ENCODE results near the gene NOTCH3. TPM values are rescaled to one million over a fixed set of nuclear protein-coding genes. Genes with fewer than 3 reads are reported as not detected.

NOTCH3 gene
- total RNA-seq, 1 donor from 2014 or later = 58.0 TPM

DNA sequence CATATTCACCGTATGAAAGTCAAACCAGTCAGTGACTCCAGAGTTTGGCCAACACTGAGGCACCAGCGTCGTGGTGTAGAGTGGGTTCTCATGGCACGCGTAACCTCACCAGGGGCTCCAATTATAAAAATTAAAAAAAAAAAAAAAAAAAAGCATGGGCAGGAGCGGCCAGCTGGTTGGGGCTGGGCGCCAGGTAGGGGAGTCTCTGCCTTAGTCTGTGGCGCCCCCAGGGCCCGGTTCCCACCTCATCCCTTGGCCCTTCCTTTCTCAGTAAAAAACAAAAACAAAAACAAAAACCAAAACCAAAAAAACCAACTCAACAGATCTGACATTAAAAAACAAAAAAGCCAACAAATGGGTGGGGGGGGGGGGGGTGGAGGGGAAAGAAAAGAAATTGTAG lies 36.1 kb upstream of the NOTCH3 start:
- no peak for DNase-seq (ENCODE audit: low spot score)

DNA sequence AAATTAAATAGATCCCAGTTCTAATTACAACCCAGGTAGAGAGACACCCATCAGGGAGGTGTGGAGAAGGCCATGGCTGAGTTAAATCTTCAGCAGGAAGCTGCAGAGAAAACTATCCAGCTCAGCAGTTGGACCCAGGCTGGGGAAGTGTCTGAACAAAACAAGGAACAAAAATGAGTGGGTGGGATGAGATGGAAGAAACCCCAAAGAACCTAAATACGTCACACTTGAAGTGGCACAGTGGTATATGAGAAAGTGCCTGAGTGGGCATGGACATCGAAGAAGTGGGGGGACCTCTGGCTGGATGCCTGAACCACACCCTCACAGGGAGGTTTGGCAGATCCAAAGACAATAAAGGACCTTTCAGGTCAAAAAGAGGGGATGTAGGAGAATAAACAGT lies 35.0 kb upstream of the NOTCH3 start:
- no peak for DNase-seq (ENCODE audit: low spot score)

DNA sequence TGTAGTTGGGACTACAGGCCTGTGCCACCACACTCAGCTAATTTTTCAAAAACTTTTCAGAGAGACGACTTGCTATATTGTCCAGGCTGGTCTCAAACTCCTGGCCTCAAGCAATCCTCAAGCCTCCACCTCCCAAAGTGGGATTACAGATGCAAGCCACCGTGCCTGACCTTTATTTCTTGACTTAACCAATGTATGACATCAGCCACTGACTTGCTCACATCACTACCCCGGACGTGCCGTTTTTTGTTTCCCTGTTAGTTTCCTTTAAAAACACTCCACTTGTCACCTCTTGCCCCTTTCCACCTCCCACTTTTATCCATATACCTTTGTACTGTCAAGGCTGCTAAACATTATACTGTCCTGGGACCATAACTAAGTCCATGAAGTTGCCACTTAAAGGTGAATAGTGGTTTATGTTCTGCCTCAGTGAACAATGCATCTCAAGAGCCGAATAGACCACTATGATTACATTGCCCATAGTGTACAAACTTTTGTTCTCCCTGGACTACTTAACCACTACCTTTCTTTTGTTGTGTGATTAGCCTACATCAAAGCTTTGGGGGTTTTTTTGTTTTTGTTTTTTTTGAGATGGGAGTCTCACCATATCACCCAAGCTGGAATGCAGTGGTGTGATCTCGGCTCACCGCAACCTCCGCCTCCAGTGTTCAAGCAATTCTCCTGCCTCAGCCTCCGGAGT lies 33.8 kb upstream of the NOTCH3 start:
- no peak for DNase-seq (ENCODE audit: low spot score)

DNA sequence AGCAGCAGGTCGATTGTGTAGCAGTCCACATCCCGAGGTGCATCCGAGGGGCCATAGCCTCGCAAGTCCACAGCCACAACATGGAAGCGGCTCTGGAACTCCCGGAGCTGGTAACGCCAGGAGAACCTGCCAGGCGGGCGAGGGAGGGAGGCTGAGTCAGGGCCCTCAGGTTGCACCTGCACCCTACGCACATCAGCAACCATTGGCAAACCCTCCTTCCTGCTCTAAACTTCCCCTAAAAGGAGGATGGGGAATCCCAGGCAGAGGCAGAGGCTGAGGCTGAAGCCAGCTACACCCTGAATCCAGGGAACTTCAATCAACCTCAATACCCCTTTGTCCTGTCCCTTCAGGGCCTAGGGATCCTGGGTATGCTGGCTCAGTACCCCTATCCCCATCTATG lies 30.5 kb upstream of the NOTCH3 start:
- DNase-seq (ENCODE audit: low spot score) = no peak

DNA sequence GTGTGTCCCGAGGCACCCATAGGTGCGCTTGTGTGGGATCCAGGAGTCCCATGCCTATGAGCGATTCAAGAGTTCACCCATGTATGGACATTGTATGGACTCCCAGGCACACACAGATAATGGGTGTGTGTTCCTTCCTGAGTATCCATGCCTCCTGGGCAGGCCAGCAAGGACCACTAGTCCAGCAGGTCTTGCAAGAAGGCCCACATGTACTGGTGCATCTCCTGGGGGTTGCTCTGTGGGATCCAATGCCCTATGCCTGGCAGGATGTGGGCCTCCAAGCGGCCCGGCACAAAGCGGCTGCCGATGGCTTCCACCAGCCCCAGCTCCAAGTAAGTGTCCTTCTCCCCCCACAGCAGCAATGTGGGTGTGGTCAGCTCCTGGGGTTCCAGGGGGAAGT lies 26.5 kb upstream of the NOTCH3 start:
- no peak for DNase-seq (ENCODE audit: low spot score)

- DNase-seq (ENCODE audit: low spot score) = no peak
Observed at GRCh38 chr19:15225760-15226159, 25.0 kb upstream of the NOTCH3 start.

GRCh38 chr19:15223649-15224361 lies 23.0 kb upstream of the NOTCH3 start:
- no peak for DNase-seq (ENCODE audit: low spot score)

DNA sequence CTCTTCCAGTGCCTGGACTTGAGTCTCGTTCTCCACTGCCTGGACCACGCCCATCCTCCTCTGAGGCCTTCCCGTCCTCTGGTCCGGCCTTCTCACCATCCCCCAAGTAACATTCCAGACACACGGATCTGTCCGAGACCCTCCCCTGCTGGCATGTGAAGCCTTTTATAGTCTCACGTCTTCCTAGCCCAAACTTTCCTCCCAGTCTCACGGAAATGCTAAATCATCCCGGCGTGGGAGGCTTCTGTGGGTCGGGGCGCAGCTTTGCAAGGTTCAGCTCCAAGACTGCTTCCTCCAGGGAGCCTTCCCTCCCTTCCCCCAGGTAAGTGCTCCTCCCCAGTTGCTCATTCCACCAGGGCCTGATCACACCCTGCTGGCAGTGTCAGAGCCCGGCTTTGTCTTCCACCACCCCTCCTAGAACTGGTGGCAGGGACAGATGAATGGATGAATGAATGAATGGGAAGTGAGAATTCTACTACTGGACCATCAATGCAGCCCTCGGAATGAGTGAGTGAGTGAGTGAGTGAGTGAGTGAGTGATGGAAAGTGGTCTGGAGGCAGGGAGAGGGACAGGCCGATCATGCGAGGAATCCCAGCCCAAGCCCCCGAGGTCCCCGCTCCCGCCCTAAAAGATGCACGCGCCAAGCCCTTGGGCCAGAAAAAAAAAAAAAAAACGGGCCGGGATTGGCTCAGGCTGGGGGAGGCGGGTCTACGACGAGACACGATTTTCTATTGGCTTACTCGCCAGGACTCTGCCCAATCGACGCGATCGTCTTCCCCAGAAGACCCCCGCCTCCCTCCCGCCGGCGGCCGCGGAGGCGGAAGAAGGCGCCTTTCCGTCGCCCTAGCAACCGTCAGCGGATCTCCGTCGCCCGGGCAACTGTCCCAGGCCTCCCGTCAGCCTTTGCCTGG lies 22.2 kb upstream of the NOTCH3 start:
- DNase-seq (ENCODE audit: low spot score) = peak; percentile 98

DNA sequence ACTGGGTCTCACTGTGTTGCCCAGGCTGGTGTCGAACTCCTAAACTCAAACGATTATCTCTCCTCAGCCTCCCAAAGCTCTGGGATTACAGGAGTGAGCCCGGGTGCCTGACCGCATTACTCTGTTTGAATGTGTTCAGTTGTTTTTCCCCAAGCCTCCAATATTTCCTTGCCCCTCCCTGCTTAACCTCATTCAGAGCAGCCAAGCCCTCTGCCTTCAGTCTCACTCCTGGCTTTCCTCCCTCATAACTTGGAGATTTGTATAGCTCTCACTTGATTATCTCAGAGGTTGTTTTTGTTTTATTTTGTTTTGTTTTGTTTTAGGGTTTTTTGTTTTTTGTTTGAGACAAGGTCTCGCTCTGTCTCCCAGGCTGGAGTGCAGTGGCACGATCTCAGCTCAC lies 20.0 kb upstream of the NOTCH3 start:
- peak; percentile 51 for DNase-seq (ENCODE audit: low spot score)

DNA sequence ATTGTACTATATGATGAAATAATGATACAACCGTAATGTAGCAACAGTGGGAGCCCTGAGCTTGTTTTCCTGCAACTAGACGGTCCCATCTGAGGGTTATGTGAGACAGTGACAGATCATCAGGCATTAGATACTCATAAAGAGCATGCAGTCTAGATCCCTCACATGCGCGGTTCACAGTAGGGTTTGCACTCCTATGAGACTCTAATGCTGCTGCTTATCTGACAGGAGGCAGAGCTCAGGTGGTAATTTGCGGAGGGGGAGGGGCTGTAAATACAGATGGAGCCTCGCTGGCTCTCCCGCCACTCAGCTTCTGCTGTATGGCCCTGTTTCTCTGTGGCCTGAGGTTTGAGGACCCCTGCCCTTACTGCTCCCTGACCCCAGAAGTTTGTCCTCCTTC lies 17.7 kb upstream of the NOTCH3 start:
- DNase-seq (ENCODE audit: low spot score) = no peak

DNA sequence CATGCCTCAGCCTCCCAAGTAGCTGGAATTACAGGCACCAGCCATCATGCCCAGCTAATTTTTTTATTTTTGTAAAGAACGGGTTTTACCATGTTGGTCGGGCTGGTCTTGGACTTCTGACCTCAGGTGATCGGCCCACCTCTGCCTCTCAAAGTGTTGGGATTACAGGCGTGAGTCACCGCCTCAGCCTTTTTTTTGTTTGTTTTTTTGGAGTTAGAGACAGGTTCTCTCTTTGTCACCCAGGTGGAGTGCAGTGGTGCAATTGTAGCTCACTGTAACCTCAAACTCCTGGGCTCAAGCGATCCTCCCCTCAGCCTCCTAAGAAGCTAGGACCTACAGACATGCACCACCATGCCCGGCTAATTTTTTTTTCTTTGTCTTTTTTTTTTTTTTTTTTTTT lies 15.6 kb upstream of the NOTCH3 start:
- no peak for DNase-seq (ENCODE audit: low spot score)

GRCh38 chr19:15213715-15214381 lies 13.1 kb upstream of the NOTCH3 start:
- DNase-seq (ENCODE audit: low spot score) = no peak

DNA sequence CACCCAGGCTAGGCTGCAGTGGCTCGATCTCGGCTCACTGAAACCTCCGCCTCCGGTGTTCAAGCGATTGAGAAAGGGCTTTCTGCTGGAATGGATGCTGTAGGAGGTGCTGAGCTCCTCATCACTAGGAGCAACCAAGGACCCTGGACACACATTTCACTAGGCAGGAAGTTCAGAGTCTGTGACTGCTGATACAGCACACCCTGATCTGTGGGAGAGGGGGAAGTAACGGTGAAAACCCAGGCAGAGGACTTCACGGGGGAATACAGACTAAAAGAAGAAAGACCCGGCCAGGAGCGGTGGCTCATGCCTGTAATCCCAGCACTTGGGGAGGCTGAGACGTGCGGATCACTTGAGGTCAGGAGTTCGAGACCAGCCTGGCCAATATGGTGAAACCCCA lies 11.9 kb upstream of the NOTCH3 start:
- DNase-seq (ENCODE audit: low spot score) = no peak

DNA sequence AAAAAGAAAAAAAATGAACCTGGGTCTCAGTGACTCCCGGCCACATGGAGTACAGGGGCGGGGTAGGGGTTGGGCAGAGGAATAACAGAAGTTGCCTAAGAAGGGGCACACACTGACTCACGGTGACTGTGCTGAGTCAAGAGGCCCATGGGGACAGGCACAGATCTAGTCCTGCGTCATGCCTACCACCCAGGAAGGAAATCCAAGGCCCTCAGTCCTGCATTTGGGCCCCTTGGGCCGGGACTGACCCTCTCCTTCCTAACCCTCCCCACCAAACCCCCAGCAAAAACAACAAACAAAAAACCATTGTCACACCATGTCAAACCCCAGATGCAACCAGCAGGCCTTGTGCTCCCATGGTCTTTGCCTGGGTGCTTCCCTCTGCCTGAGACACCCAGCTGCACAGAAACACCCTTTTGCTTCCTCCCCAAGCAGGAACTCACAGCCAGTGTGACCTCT lies 9.6 kb upstream of the NOTCH3 start:
- DNase-seq (ENCODE audit: low spot score) = no peak

DNA sequence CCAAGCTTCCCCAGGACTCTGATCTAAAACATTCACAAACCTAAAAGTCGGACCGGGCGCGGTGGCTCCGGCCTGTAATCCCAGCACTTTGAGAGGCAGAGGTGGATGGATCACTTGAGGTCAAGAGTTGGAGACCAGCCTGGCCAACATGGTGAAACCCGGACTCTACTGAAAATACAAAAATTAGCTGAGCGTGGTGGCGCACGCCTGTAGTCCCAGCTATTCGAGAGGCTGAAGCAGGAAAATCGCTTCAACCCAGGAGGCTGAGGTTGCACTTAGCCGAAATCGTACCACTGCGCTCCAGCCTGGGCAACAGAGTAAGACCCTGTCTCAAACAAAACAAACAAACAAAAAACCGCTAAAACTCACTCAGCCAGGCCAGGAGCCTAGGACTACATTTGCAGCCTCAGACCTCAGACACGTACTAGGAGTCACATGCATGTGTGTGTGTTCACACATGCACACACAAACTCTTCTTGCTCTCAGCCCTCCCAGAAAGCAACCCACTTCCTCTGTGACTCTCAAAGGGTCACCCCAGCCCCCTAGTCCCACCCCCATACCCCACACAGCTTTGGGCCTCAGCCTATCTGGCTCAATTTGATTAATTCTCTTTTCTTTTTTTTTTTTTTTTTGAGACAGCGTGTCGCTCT lies 704 bp upstream of the NOTCH3 start:
- no peak for DNase-seq (ENCODE audit: low spot score)

DNA sequence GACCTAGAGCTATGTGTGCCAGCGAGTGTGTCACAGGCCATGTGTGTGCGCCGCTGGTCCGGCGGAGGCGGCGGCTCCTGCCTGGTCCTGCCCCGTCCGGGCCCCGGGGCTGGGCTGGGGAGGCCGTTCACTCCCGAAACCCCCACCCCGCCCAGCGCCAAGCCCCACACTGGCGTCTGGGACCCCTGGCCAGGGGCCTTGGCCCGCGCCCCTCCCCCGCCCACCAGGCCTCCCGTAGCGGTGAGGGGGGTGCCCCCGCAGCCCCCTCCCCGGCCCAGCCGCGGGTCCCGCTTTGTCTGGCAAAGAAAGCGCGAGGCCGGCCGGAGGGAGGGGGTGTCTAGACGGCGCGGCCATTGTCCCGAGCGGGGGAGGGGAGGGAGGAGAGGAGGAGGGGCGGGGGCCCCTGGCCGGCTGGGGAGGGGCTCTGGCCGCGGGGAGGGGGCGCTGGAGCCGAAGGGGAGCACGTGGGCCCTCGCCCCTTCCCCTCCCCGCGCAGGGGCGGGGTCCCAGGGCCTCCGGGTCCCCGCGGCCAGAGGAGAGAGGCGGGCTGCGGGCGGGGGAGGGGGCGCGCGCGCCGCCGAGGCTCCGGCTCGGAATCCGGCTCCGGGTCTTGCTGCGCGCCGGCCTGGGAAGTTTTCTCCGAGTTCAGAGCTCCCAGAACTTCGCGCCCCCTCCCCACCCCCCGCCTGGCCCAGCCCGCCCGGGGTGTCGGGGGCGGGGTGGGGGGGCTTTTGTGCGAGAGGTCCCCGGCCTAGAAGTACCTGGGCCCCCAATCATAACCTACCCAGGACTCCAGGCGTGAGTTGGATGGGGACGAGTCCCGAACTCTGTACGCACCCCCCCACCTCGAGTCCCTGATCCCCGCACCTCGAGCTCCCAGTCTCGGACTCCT lies 888 bp downstream of the NOTCH3 start:
- peak; percentile 68 for DNase-seq (ENCODE audit: low spot score)

DNA sequence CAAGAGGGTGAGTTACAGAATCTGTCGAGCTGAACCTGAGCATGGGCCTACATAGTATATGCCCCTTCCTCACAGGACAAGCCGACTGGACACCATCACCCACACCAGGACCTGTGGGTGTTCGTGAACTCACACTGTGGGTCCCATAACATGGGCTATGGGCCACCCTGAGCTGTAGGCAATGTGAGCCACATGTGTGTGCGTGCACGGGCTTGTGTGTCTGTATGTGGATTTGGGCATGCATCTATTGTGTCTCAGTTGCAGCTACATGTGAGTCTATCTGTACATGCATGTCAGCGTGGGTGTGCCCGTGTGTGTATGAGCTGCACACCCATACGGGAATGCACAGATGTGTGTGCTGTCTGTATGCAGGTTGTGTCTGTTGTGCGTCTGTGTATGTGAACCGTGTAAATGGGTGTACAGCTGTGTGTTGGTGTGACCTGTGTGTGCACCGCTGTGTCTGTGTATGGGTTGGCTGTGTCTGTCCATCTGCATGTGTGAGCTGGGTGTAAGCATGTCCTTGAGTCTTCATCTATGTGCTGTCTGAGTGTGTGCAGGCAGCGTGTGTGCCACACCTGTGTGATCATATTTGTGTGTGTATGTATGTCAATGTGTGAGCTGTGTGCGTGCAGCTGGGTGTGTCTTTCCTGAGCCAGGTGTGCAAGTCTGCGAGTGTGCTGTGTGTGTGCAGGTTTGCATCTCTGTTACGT lies 1.7 kb downstream of the NOTCH3 start:
- DNase-seq (ENCODE audit: low spot score) = no peak

DNA sequence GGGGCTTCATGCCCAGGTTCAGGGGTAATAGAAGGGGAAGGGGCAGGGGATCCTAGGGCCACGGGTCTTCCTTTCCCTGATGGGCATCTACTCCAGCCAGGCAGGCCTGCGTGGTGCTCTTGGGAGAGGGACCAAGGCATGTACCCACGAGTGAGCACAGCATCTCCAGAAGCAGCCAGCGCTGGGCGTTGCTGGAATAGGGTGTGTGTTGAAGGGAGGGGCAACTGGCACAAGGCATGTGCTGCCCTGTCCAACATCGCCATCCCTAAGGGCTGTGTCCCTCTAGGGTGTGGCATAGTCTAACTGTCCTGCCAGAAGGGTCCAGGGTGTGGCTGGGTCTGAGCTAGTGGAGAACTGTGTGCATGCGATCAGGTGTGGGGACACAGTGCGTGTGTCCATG lies 2.9 kb downstream of the NOTCH3 start:
- DNase-seq (ENCODE audit: low spot score) = no peak

- no peak for DNase-seq (ENCODE audit: low spot score)
Observed at GRCh38 chr19:15197275-15197941, 3.4 kb downstream of the NOTCH3 start.

All from umbilical cord (tissue), 2 donors.